Keratinocyte (primary cell): Measurements from ENCODE around the gene GEMIN8. TPM values are rescaled to one million over a fixed set of nuclear protein-coding genes. Genes with fewer than 3 reads are reported as not detected.

Experiments used
- DNase-seq: peaks from one replicate; pipeline ENCODE4 v3.0.0-alpha.2; 2011; ENCODE audit warnings: low read depth, missing footprints, low spot score
- FAIRE-seq: peaks from 2 replicates; lab custom pipeline; 2011; peaks lifted over from hg19 to GRCh38; lab: Jason Lieb, UNC
- H2AFZ ChIP-seq: 2 replicates; pipeline ENCODE4 v1.6.0; 2012; ENCODE audit warnings: low read length, control low read depth, inconsistent platforms; ENCODE audit not compliant: control insufficient read depth
- H3K27ac ChIP-seq: 2 replicates; pipeline ENCODE4 v1.5.1; 2011; ENCODE audit warnings: low read length; ENCODE audit not compliant: control insufficient read depth, insufficient read depth
- H3K27me3 ChIP-seq: 3 replicates; pipeline ENCODE4 v1.6.0; 2011; ENCODE audit warnings: low read length; ENCODE audit not compliant: control insufficient read depth, insufficient read depth; ENCODE audit errors: extremely low read depth
- H3K36me3 ChIP-seq, 2 experiments: 2 replicates in 1 of 2; 3 replicates in 1 of 2; pipeline ENCODE4 v1.5.1; 2011; ENCODE audit warnings: low read length in 2 of 2, mild to moderate bottlenecking in 1 of 2; ENCODE audit not compliant: control insufficient read depth in 2 of 2, insufficient read depth in 2 of 2; ENCODE audit errors: extremely low read depth in 1 of 2
- H3K4me1 ChIP-seq: 3 replicates; pipeline ENCODE4 v1.5.1; 2011; ENCODE audit warnings: low read length; ENCODE audit not compliant: control insufficient read depth, insufficient read depth; ENCODE audit errors: extremely low read depth
- H3K4me2 ChIP-seq: 3 replicates; pipeline ENCODE4 v1.6.0; 2011; ENCODE audit warnings: low read depth, low read length; ENCODE audit not compliant: control insufficient read depth, insufficient read depth; ENCODE audit errors: extremely low read depth
- H3K4me3 ChIP-seq, 3 experiments: fragments of 200-600 bp in 1 of 3; sonication (generic) in 1 of 3; 2 replicates in 2 of 3; 3 replicates in 1 of 3; pipeline ENCODE4 v1.5.1; 2011 to 2016; ENCODE audit warnings: low read length in 3 of 3, mild to moderate bottlenecking in 3 of 3, control low read depth in 2 of 3, inconsistent platforms in 1 of 3, low read depth in 1 of 3, mixed read lengths in 1 of 3, mixed run types in 1 of 3, moderate library complexity in 1 of 3; ENCODE audit not compliant: control insufficient read depth in 2 of 3, insufficient read depth in 2 of 3; ENCODE audit errors: extremely low read depth in 1 of 3
- H3K79me2 ChIP-seq: 2 replicates; pipeline ENCODE4 v1.6.0; 2012; ENCODE audit warnings: low read length; ENCODE audit not compliant: control insufficient read depth, insufficient read depth
- H3K9ac ChIP-seq: 3 replicates; pipeline ENCODE4 v1.6.0; 2011; ENCODE audit warnings: low read length; ENCODE audit not compliant: control insufficient read depth, insufficient read depth; ENCODE audit errors: extremely low read depth
- H3K9me1 ChIP-seq: 3 replicates; pipeline ENCODE4 v1.6.0; 2011; ENCODE audit warnings: low read length; ENCODE audit not compliant: control insufficient read depth, insufficient read depth; ENCODE audit errors: extremely low read depth
- H3K9me3 ChIP-seq: 2 replicates; pipeline ENCODE4 v1.5.1; 2012; ENCODE audit warnings: low read depth, low read length; ENCODE audit not compliant: control insufficient read depth
- H4K20me1 ChIP-seq: 3 replicates; pipeline ENCODE4 v1.6.0; 2011; ENCODE audit warnings: low read length; ENCODE audit not compliant: control insufficient read depth, insufficient read depth; ENCODE audit errors: extremely low read depth
- CTCF ChIP-seq, 3 experiments: IDR thresholded peaks in 1 of 3; conservative IDR thresholded peaks in 1 of 3; optimal IDR thresholded peaks in 1 of 3; 2 replicates in 2 of 3; 3 replicates in 1 of 3; pipeline versions ENCODE3 to v1.5.1; 2011; ENCODE audit warnings: low read length in 3 of 3, mild to moderate bottlenecking in 3 of 3, moderate library complexity in 2 of 3, control low read depth in 1 of 3, inconsistent platforms in 1 of 3; ENCODE audit not compliant: insufficient read depth in 2 of 3; ENCODE audit errors: extremely low read depth in 1 of 3
- EZH2 ChIP-seq: IDR thresholded peaks from one replicate; pipeline ENCODE4 v1.6.1; 2012; ENCODE audit warnings: inconsistent platforms, mild to moderate bottlenecking, low read length, moderate library complexity
- dilution Hi-C: fragments of 300-500 bp; cut with MboI; formaldehyde crosslinking; loops from one replicate; pipeline ENCODE4 v1.7.0; 2020; ENCODE audit warnings: low sequenced_read_pairs; ENCODE audit not compliant: extremely low pct_ligation_motif_present
- polyA plus RNA-seq, 5 experiments: library from polyadenylated mRNA; depleted of rRNA in 3 of 5; stranded (reverse) in 3 of 5; stranded (forward) in 1 of 5; unstranded in 1 of 5; fragments of >200 nt; gene quantifications; 1 replicate in 1 of 5; 2 replicates in 3 of 5; 3 replicates in 1 of 5; pipeline versions ENCODE4 v1.2.1 to v1.2.3, GENCODE V29; 2011 to 2012; ENCODE audit warnings: missing spikeins in 2 of 5, low read depth in 1 of 5, low replicate concordance in 1 of 5

The GEMIN8 gene
- polyA plus RNA-seq, 1 donor (not counting 4 experiments of a cell fraction or from before 2014, with no cell fraction given), result 38.8 TPM

DNA sequence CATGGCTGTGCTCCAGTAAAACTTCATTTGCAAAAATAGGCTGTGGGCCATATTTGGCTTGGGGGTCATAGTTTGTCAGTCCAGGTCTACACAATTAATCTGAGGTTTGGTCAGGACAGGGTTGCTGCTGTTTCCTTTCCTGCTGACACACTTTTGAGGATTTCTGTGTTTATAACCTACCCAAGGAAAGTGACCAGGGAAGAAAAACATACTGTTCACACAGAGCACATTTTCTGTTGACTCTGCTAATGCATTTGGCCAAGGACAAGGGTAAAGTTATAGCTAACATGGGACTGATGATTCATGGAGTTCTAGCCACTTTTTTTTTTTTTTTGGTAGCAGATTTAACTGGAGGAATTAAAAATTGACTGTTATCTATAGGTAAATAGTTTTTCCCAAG, 43.9 kb upstream of the GEMIN8 start:
- DNase-seq, result no peak
- TF ChIP-seq EZH2 (no peak), CTCF (optimal IDR thresholded peaks at IDR 0.05 in 1 of 3, IDR thresholded peaks at IDR 0.05 in 1 of 3, conservative IDR thresholded peaks at IDR 0.05 in 1 of 3; ENCODE audit: extremely low read depth in 1 of 3, insufficient read depth in 2 of 3, low read length in 3 of 3) (no peak)
- no peaks in the 10 kb centered on the region for H3K9me3 ChIP-seq
- H3K79me2 ChIP-seq, result no peaks in the 10 kb centered on the region
- dilution Hi-C loops, result no loop called here
- no peaks in the 10 kb centered on the region for H3K27me3 ChIP-seq
- no peaks in the 10 kb centered on the region for H4K20me1 ChIP-seq
- no peak overlapping the region for H2AFZ ChIP-seq
- no peaks in the 10 kb centered on the region for H3K4me1 ChIP-seq
- H3K9me1 ChIP-seq, result no peaks in the 10 kb centered on the region
- no peak overlapping the region for H3K4me2 ChIP-seq
- H3K9ac ChIP-seq, result no peak overlapping the region
- H3K36me3 ChIP-seq, result no peaks in the 10 kb centered on the region
- H3K27ac ChIP-seq, result no peak overlapping the region
- FAIRE-seq, result no peak
- H3K4me3 ChIP-seq, result no peak overlapping the region

DNA sequence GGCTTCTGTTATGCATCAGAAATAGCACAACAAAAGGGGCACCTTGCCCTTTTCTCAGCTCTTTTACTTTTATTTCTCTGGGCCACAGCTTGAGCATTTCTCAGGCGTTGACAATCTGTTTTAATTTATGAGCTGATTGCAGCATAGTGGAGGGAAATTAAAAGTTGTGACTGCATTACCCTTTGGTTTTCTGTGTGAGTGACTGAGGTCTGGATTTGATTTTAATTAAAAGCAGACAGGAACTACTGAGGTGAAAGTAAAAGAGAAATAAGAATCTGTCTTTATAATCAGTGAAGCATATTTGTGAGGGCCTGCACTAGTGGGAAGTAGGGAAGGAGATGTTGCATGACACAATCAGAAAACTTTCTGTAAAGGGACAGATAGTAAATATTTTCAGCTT, 43.4 kb upstream of the GEMIN8 start:
- H3K27me3 ChIP-seq, result no peaks in the 10 kb centered on the region
- H3K9ac ChIP-seq, result no peak overlapping the region
- H3K79me2 ChIP-seq, result no peaks in the 10 kb centered on the region
- H4K20me1 ChIP-seq, result no peaks in the 10 kb centered on the region
- no peak for DNase-seq
- TF ChIP-seq CTCF (optimal IDR thresholded peaks at IDR 0.05 in 1 of 3, IDR thresholded peaks at IDR 0.05 in 1 of 3, conservative IDR thresholded peaks at IDR 0.05 in 1 of 3; ENCODE audit: extremely low read depth in 1 of 3, insufficient read depth in 2 of 3, low read length in 3 of 3) (no peak), EZH2 (no peak)
- H3K36me3 ChIP-seq, result no peaks in the 10 kb centered on the region
- dilution Hi-C loops, result no loop called here
- no peaks in the 10 kb centered on the region for H3K9me1 ChIP-seq
- no peaks in the 10 kb centered on the region for H3K4me1 ChIP-seq
- no peak overlapping the region for H2AFZ ChIP-seq
- H3K27ac ChIP-seq, result no peak overlapping the region
- no peak for FAIRE-seq
- H3K4me3 ChIP-seq, result no peak overlapping the region
- no peaks in the 10 kb centered on the region for H3K9me3 ChIP-seq
- no peak overlapping the region for H3K4me2 ChIP-seq
